Right forelimb (tissue), 1 donor: Measurements from ENCODE around the gene NID2.

Experiments used
- DNase-seq: peaks from one replicate; pipeline ENCODE4 v3.0.0-alpha.2; 2018

Gene NID2

DNA sequence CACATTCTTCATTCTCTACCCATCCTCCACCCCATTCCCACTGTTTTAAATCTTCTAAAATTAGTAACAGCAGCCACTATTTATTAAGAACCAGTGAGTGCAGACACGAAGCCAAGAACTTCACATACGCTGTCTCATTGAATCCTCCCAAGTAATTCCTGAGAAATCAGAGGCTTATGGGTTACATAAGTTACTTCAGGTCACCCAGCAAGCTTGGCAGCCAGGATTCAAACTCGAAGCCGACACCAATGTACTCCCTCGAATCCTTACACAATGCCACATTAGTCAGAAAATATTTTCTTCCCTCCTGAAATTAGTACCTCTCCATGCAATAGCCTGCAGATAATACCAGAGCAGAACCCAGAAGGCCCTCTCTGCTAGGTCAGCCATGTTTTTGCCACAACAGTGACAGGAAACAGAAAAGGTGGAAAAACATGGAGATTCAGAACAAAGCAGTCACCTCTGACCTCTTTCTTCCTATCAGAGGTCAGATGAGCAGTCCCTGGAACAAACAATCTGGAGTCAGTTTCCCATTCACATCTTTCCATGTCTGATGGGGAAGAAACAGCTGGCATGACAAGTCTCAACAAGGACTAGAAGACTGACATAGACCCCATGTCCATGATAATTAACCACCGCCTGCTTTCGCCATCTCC lies 16.4 kb downstream of the NID2 start:
- no peak for DNase-seq

GRCh38 chr14:52051871-52052270 lies 17.0 kb downstream of the NID2 start:
- DNase-seq: no peak

- DNase-seq: no peak
Measured at GRCh38 chr14:52051251-52051650, 17.6 kb downstream of the NID2 start.

DNA sequence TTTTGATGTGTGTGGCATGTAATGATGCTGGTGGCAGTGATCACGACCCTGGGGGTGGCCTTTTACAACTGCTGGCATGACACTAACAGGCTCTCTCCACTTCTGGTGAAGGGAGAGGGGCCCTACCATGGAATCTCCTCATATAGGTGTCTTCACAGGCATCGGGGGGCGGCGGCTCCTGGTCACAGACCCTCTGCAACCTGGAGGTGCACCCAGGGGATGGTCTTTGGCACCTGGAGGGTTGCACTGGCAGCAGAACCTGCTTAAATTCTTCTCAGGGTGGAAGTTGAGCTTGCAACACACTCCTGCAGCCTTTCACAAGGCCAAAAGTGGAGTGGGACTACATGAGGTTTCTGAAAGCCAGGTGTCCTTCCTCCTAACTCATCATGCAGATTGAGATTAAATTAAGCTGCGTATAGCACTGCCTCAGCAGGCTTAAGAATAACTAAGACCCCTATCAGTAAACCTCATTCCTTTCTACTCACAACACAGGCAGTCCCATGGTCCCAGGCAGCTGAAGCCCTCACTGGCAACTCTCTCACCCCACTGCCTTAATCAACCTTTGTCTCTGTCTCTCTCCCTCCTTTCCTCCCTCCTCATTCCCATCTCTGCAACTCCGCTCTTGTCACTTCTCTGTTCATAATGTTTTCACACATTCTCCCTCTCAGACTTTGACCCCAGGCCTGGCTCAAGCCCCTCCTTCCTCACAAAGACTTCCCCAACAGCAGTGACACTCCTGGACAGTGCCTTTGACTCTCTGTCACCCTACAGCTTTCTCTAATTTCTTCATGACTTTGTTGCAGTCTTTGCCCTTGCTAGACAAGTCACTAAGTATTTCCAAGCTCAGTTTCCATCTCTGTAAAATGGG lies 18.9 kb downstream of the NID2 start:
- no peak for DNase-seq

GRCh38 chr14:52049271-52049670 lies 19.6 kb downstream of the NID2 start:
- no peak for DNase-seq

- DNase-seq: no peak
Measured at GRCh38 chr14:52048641-52049204, 20.1 kb downstream of the NID2 start.

DNA sequence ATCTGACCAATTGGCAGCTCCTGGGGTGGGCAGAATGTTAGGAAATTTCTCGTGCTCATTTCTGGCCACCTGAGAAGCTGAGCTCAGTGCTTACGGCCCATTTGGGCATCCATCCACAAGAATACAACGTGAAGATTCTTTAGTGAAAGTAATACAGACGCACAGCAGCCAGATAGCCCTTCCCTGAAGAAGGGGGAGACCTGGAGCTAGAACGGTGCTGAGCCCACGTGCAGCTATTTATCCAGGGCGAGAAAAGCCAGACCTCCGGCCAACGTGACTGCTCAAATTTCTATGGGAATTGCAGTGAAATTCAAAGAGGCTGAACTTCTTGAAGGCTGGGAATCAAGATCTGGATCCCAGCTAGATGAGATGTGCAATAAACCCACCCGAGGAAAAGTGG lies 20.7 kb downstream of the NID2 start:
- no peak for DNase-seq

DNA sequence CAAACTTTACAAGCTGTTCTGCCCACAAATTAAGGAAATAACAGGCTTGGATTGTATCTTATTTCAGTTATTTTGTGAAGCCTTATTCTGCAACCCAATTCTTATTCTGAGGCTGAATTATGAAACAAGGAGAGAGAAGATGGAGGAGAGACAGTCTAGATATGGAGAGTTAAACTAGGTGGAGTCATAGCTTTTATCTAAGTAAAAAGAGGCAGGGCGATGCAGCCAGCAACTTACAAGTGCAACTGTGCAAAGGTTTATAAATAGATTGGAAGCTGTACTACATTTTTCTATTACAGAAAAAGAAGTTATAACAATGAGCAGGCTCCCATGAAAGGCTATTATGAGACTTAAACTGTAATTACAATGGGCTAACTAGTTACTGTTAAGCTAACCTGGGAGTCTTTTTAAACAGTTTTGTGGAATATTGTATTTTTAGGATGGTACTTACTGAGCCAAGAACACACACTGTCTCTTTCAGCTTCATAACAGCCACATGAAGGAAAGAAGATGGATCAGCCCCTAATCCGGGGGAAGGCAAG lies 22.4 kb downstream of the NID2 start:
- no peak for DNase-seq

GRCh38 chr14:52044791-52045522 lies 23.9 kb downstream of the NID2 start:
- no peak for DNase-seq

DNA sequence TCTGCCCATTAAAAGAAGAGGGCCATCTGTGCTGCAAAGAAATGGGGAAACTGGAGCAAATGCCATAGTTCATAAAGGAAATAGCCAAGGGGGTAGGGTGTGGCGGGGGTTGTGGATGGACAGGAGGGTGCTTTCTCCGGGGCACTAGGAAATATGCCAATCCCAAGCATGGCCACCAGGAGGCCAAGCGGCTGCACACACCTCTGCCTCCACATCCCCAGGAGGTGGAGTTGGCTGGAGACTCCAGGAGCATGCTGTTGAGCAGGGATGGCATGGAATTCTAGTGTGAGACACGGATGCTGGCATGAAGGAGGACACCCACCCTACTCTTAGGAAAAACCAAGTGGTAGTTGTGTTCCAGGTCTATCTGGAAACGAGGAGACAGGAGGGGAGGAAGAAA lies 25.2 kb downstream of the NID2 start:
- DNase-seq: no peak

DNA sequence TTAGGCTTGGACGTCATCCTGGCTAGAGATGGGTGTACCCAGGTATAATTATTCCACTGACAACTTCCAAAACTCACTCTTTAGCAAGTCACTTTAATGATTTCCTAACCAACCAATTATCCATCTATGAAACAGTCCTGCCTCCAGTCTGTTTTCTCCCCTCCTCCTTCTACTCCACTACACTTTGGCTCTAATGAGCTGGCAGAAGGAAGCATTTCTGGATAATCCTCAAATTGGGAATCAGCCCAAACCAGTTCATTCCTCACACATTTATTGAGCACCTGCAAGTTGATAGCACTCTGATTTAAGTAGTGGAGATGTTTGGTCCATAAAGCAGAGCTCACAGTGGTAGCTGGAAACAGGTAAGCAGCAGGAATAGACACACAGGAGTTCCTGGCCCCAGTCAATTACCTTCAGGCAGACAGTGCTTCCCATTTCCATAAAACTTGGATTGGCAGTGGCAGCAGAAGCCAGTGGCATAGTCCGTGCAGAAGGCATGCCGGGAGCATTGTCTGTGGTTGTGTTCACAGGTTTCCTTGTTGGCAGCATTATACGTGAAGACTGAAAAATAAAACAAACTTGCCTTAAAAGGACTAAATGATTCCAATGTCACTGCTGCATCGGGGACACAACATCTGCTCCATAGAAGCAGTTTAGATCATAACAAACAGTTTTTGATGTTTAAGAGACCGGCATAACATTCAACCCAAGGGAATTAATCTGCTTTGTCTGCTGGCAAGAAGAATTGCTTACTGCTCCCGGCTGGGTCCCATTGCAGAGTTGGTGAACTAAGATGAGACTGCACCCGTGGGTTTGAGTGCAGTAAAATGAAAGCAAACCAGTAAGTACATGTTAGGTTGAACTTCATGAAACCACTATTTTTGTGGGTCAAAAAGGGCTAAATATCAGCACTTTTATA lies 26.2 kb downstream of the NID2 start:
- DNase-seq: no peak

GRCh38 chr14:52040598-52040997 lies 28.3 kb downstream of the NID2 start:
- DNase-seq: no peak

GRCh38 chr14:52039124-52039815 lies 29.6 kb downstream of the NID2 start:
- DNase-seq: no peak

DNA sequence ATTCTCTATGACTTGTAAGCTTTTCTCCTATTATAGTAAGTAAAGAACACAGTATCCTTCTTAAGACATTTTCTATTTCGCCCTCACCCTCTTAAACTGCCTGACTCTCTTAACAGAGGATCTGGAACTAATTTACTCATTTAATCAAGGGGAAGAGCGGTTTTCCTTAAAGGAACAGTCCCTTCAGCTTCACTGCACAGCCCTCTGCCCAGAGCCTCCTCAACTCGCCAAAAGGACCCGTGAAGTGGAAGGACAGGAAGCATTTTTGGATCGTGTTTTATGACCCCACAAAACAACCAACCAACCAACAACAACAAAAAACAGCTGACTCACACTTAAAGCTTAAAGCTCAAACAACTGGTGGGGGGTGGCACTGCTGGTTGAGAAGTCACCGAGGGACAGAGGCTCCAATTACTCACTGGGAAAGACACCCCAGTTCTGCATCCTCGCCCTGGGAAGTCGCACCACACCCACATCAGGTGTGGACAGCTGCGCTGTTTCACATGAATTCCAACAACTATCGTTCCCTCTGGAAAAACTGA lies 35.7 kb downstream of the NID2 start:
- DNase-seq: no peak

DNA sequence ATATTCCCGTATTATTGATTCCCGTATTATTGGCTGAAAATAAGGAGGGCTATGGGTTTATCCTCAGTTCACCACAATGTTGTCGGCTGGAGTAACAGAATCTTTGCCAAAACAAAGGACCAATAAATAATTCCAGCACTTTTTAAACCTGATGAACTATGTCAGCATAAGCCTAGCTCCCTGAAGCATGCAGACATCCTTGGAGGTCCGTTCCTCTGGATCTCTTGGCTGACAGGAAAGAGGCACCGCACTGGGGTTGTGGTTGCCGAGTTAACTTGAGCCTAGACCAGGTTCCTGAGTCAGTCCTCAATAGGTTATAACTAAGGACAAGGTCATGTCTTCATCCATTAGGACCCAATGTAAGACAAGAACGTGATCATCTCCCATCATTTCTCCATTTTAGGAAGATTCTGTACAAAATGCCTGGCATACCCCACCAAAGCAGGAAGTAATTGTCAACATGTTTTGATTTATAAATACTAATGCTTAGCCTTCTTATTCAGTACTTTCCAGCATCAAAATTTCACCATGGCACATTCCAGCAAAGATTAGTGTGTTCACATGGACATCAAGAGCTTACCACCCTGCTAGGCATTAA lies 36.6 kb downstream of the NID2 start:
- no peak for DNase-seq

- DNase-seq: no peak
Measured at GRCh38 chr14:52031781-52032180, 37.1 kb downstream of the NID2 start.

DNA sequence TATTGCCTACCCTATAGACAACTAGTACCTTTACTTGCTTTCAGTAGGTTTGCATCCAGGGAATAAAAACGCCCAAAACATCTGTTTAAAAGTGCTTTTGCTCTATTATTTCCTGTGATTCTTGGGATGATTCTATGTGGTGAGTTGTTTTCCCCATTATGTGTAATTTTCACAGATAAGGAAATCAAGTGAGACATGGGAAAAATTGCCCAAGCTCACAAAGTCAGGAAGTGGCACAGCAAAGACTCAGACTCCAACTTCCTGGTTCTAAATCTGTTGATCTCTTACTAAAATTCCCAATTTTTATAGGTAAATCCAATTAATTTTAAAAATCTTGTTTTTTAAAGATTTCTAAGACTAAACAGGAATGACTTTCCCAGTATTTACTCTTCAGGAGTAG lies 39.0 kb downstream of the NID2 start:
- DNase-seq: no peak

- no peak for DNase-seq
Measured at GRCh38 chr14:52026901-52027300, 42.0 kb downstream of the NID2 start.

DNA sequence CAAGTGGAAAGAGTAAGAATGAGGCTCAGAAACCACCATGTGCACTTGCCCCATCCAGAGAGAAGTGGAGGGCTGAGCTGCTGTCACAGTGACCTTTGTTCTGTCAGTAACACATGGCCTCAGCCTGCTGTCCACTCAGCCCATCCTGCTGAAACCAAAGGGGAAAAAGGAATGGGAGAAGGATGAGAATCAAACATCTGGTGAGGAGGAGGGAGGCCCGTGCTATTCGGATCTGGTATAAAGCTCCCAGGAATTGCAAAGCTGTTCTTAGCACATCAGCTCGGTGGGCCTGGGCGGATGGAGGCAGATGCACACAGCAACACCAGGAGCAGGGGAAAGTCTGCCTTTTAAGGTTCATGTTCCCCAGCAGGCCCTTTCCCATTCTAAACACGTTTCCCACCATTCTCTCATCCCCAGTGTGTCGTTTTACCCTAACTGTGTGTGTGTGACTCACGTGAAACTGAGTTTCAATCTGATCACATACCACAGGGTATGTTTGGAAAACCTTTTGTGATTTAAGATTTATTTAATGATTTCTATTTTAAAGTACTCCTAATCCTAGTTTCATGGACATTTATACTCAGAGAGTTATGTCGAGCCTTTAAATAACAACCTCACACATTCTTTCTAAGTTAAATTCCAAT lies 42.7 kb downstream of the NID2 start:
- DNase-seq: no peak

- DNase-seq: no peak
Measured at GRCh38 chr14:52025310-52025709, 43.5 kb downstream of the NID2 start.
